Raji (cell line): ENCODE results near the gene CDC37L1.

Experiments
- POLR2A ChIP-seq: IDR thresholded peaks from 2 replicates; pipeline ENCODE4 v1.6.1; 2011; ENCODE audit warnings: low read depth, low read length, control low read depth; ENCODE audit not compliant: insufficient read depth

The CDC37L1 gene

GRCh38 chr9:4691795-4692194 lies 12.4 kb downstream of the CDC37L1 start:
- no peak for TF ChIP-seq POLR2A

DNA sequence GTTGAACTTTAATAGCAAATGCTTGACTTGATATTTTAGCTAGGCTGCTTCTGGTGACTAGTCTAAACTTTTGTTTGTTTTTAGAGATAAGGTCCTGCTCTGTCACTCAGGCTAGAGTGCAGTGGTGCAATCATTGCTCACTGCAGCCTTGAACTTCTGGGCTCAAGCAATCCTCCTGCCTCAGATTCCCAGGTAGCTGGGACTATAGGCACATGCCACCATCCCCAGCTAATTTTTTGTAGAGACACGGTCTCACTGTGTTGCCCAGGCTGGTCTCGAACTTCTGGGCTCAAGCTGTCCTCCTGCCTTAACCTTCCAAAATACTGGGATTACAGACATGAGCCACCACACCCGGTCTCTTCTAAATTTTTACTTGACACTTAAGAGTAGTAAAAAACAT lies 20.7 kb downstream of the CDC37L1 start:
- TF ChIP-seq POLR2A, result no peak

DNA sequence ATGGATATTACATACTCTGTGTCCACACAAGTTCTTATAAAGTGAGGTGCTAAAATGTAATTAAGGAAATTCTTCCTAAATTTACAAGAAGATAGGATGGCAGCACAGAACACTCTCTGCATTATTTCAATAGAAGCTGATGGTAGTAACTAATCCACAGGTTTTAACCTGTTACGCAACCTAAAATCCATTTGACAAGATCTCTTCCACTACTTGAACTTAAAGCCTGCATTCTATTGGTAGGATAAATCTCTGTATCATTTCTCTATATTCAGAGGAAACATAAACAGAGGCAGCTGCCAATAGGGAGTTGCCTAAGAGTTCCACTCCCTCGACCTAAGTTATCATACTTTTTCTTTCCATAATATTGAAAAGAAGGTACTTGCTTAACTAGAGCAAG lies 21.6 kb downstream of the CDC37L1 start:
- TF ChIP-seq POLR2A, result no peak

DNA sequence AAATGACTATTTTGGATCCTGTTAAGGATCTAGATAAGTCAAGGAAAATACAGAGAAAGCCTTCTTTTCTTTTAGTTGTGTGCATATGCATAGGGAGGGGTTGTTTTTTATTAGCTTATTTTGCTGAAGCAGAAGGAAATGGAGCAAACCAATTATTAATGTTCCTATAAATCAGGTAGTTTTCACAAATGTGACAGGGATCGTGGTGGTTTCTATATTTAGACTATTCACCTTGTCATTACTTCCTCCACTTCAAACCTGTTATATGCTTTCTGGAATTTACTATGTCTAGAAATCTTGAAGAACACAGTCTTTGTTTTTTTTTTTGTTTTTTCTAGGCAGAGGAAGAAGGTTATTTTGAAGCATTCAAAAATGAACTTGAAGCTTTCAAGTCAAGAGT lies 22.2 kb downstream of the CDC37L1 start:
- TF ChIP-seq POLR2A, result no peak

- no peak for TF ChIP-seq POLR2A
Observed at GRCh38 chr9:4704129-4704528, 24.8 kb downstream of the CDC37L1 start.

GRCh38 chr9:4706021-4706420 lies 26.7 kb downstream of the CDC37L1 start:
- TF ChIP-seq POLR2A, result no peak

GRCh38 chr9:4706971-4707622 lies 27.7 kb downstream of the CDC37L1 start:
- no peak for TF ChIP-seq POLR2A

GRCh38 chr9:4709380-4709779 lies 30.0 kb downstream of the CDC37L1 start:
- TF ChIP-seq POLR2A, result no peak

GRCh38 chr9:4713849-4714248 lies 34.5 kb downstream of the CDC37L1 start:
- no peak for TF ChIP-seq POLR2A

- TF ChIP-seq POLR2A, result no peak
Observed at GRCh38 chr9:4714266-4715016, 35.1 kb downstream of the CDC37L1 start.

DNA sequence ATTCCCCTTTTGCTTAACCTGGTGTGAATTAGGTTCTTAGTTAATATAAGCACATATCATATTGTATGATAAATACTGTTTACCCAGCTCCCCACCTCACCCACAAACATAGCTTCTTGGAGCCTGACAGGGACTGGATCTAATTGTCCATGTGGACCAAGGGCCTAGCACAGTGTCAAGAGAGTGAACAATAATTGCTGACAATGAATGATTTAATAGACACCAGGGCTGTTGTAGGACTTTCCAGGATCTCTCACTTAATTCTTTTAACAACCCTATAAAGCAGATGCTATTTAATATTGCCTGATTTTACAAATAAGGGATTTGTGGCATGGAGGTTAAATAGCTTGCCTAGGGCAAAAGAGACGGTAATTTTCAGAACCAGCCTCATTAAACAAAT lies 36.8 kb downstream of the CDC37L1 start:
- TF ChIP-seq POLR2A, result no peak

DNA sequence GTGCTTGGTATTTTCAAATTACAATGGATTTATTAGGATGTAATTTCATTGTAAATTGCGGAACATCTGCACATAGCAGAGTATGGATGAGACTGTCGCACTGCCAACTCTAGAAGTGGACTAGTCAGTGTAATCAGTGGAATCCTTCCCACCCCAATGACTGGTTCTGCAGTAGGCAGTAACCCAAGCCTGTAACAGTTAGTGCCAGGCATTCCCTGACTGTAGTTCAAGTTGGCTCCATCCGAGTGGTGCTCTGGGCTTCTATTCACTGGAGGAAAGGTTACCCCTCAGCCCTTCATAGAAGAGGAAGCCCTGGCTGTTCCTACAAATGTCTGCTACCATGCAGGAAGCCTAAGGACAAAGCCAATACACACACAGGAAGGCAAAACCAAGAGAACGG lies 38.4 kb downstream of the CDC37L1 start:
- TF ChIP-seq POLR2A, result no peak

DNA sequence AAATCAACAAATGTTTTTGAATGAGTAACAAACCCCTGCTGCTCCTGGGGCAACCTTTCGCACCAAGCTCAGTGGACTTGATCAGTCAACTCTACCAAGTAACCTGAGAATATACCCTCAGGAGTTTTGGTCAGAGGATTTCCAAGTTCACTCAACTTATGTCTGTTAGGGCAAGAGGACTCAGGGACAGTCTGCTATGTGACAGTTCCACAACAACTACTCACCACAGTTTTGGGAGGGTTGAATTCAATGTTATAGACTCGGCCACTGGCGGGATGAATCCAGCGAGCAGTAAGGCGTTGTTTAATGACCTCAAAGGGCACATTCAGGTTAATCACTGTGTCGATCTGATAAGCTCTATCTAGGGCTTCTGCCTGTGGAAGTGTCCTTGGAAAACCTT lies 39.5 kb downstream of the CDC37L1 start:
- no peak for TF ChIP-seq POLR2A

DNA sequence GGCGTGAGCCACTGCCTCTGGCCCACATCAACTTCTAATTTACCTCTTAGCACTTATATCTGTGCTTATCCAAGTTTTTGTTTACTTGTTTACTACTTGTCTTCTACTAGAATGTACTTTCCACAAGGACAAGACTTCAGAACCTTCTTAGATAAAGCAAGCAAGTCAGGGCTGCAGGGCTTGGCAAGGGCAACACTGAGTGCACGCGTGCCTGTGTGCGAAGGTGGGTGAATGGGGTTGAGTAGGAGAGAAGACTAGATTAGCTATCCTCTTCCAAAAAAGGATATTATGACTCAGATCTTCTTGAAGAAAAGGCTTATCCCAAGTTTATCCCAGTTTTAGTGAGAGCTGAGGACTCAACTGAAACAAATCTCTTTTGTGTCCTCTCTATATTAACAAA lies 42.4 kb downstream of the CDC37L1 start:
- TF ChIP-seq POLR2A, result no peak

- no peak for TF ChIP-seq POLR2A
Observed at GRCh38 chr9:4725706-4726442, 46.5 kb downstream of the CDC37L1 start.

DNA sequence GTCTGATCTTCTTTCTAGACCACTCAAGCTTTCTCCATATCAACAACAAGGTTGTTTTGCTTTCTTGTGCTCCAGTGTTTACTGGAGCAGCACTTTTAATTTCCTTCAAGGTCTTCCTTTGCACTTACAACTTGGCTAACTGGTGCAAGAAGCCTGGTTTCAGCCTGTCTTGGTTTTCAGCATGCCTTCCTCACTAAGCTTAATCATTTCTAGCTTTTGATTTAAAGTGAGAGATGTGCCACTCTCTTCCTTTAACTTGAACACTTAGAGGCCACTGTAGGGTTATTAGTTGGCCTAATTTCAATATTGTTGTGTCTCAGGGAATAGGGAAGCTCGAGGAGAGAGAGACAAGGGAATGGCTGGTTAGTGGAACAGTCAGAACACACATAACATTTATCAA lies 48.2 kb downstream of the CDC37L1 start:
- no peak for TF ChIP-seq POLR2A
